HG03378 (cell line): ENCODE data around the gene UPF1.

Experiments
- ATAC-seq: cut with Tn5 transposase; IDR thresholded peaks from one replicate; pipeline ENCODE4 v1.9.1; 2021; ENCODE audit warnings: mild to moderate bottlenecking, moderate library complexity; ENCODE audit not compliant: unreplicated experiment

The UPF1 gene

GRCh38 chr19:18868380-18869022 lies 36.7 kb downstream of the UPF1 start:
- no peak for ATAC-seq

GRCh38 chr19:18869023-18869618 lies 37.4 kb downstream of the UPF1 start:
- no peak for ATAC-seq

GRCh38 chr19:18869781-18870530 lies 38.2 kb downstream of the UPF1 start:
- ATAC-seq: no peak

GRCh38 chr19:18870531-18871172 lies 38.9 kb downstream of the UPF1 start:
- ATAC-seq: no peak

GRCh38 chr19:18871543-18871942 lies 39.8 kb downstream of the UPF1 start:
- ATAC-seq: no peak

- ATAC-seq: no peak
Measured at GRCh38 chr19:18875726-18876125, 44.0 kb downstream of the UPF1 start.

- ATAC-seq: no peak
Measured at GRCh38 chr19:18876865-18877264, 45.1 kb downstream of the UPF1 start.

- ATAC-seq: no peak
Measured at GRCh38 chr19:18878058-18878797, 46.5 kb downstream of the UPF1 start.

- ATAC-seq: no peak
Measured at GRCh38 chr19:18878858-18879578, 47.3 kb downstream of the UPF1 start.

GRCh38 chr19:18879579-18880373 lies 48.0 kb downstream of the UPF1 start:
- no peak for ATAC-seq

GRCh38 chr19:18881491-18881890 lies 49.7 kb downstream of the UPF1 start:
- no peak for ATAC-seq

GRCh38 chr19:18883526-18884304 lies 52.0 kb downstream of the UPF1 start:
- no peak for ATAC-seq

GRCh38 chr19:18886972-18887371 lies 55.2 kb downstream of the UPF1 start:
- ATAC-seq: no peak

GRCh38 chr19:18889949-18890745 lies 58.4 kb downstream of the UPF1 start:
- no peak for ATAC-seq

- no peak for ATAC-seq
Measured at GRCh38 chr19:18893587-18894253, 62.0 kb downstream of the UPF1 start.

- no peak for ATAC-seq
Measured at GRCh38 chr19:18894254-18895037, 62.7 kb downstream of the UPF1 start.
